Left hindlimb (tissue), 1 donor: Measurements from ENCODE around the gene GALNT4.

ENCODE experiments used
- DNase-seq: peaks from one replicate; pipeline ENCODE4 v3.0.0-alpha.2; 2018

Gene GALNT4

DNA sequence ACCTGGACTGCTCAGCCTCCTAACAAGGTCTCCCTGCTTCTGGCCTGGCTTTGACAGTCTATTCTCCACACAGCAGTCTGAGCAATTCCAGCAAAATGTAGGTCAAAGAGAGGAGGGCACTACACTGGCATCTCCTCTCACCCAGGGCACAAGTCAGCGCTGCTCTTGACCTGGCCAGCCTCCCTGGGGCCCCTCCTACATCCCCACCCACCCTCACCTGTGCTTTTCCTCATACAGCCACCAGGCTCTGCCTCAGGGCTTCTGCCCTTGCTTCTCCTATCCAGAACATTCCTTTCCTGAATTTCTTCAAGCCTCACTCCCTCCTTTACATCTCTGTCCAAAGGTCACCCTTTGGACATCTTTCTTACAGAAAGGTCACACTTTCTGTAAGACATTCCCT lies 33.7 kb downstream of the GALNT4 start:
- no peak for DNase-seq

DNA sequence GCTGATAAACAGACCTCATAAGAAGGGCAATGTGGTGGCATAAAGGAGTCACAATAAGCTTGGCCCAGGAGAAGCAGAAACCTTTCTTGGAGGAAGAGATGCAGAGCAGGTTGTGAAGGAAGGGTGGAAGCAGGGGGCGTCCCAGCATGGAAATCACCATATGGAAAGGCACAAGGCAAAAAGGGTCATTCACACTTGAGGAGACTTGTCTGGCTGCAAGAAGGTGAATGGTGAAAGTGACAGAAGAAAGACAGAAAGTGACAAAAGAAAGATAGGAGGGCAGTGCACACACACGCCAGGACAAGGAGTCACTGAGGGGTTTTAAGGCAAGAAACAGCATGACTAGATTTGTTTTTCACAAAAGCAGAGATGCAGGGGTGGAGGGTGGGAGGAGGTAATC lies 38.3 kb downstream of the GALNT4 start:
- DNase-seq, result no peak

DNA sequence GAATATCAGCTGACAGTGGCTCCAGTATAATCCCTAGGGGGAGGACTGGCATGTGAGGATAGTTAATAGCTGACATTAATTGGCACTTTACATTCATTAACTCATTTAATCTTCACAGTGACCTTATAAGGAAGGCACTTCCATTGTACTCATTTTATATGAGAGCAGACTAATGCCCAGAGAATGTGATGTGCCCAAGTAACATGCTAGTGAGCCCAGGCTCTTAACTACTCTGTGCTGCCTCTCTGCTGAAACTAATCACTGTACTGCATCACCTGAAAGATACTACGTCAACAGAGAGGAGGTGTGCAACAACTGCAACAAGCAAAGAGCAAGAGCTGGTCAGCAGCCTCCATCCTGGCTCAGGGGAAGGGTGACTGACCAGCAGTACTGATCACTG lies 40.1 kb downstream of the GALNT4 start:
- no peak for DNase-seq

DNA sequence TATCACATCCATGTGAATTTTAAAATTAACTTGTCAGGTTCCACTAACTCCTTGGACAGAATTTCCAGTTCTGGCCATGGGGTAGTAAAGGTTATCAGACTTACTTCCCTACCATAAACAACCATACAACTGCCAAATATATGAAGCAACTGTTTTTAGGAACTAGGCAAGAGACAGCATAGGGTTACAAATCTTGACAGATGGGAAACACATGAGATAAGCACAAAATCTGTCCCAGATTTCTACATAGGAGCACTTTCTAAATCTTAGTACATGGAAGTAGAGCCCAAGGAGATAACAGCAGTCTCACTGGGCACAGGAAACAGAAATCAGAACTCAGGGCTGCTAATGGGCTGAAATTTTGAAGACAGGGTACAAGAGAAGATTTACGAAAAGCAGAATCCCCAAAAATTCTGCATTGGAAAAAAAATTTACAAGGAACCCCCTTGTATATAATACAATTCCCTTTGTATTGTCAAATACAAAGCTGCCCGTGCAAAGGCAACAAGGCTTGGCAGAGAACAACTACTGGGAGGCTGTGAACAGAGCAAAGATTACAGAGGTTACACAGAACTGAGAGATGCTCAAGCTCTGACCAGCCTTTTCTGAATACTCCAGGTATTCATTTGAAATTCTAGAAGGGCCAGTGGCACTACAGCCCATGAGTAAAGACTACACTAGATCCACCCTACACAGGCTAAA lies 43.2 kb downstream of the GALNT4 start:
- DNase-seq, result no peak

DNA sequence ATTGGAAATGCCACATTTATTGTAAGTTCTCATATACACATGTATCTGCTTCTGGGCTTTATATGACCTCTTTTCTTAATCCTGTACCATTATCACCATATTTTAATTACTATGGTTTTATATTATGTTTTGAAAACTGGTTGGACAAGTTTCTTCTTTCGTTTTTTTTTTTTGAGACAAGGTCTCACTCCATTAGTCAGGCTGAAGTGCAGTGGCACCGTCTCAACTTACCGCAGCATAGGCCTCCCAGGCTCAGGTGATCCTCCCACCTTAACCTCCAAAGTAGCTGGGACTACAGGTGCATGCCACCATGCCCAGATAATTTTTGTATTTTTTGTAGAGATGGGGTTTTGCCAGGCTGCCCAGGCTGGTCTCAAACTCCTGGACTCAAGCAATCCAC lies 44.6 kb downstream of the GALNT4 start:
- no peak for DNase-seq

DNA sequence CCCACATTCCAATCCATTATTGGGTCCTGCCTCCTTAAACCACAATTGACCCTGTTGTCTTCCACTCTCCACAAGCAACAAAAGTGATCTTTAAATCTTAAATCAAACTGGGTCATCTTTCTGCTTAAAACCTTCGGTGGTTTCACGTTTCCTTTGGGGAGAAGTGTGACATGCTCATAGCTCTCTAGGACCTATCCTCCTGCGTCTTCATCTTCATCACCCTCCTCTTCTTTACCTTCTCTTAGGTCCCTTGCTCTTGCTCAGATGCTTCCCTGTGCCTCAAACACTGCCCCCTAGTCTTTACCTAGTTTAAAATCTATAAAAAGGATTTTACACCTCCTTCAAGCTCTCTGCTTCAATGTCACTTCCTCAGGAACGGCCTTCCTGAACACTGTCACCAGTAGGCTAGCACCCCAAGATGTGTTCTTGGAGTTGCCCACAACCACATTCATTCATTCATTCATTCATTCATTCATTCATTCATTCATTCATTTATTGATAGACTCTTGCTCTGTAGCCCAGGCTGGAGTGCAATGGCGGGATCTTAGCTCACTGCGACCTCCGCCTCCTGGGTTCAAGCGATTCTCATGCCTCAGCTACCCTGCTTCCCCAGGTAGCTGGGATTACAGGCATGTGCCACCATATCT lies 46.8 kb downstream of the GALNT4 start:
- DNase-seq, result no peak

DNA sequence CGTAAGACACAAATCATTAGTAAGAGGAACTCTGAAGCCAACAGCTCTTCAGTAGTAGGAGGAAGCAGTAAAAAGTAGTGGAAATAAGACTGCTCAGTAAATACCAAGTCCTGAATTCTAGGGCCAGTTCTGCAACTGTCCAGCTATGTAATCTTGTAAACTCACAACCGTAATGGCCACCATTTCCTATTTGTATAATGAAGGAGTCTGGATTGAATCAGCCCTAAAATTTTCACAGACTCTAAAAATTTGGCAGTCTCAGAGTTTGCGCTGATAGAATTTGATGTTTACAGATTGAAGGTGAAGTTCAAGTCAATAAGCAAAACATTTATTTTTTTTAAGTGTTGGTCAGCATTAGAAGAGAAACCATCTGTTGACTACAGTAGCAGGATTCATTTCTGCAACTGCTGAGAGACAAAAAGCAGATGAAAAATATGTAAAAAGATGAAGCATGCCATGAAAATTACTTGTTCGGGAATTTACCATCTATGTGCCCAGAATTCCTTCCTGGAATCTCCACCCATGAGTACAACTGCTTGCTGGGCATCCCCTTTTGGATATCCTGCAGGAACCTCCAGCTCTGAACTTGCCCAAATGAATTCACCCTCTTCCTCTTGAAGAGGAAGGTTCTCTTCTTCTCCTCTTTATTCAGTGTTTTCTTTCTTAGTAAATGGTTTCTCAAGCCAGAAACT lies 47.5 kb downstream of the GALNT4 start:
- DNase-seq, result no peak

DNA sequence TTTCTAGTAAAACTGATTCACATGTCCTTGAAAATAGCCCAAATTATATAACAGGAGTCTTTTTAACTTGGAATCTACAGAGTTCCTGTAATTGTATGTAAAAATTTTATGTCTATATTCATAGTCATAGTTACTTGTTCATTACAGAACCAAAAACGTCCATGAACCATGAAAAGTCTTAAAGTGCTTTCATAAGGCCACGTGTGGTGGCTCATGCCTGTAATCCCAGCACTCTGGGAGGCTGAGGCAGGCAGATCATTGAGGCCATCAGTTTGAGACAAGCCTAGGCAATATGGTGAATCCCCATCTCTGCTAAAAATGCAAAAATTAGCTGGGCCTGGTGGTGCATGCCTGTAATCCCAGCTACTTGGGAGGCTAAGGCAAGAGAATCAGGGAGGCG lies 48.4 kb downstream of the GALNT4 start:
- no peak for DNase-seq

DNA sequence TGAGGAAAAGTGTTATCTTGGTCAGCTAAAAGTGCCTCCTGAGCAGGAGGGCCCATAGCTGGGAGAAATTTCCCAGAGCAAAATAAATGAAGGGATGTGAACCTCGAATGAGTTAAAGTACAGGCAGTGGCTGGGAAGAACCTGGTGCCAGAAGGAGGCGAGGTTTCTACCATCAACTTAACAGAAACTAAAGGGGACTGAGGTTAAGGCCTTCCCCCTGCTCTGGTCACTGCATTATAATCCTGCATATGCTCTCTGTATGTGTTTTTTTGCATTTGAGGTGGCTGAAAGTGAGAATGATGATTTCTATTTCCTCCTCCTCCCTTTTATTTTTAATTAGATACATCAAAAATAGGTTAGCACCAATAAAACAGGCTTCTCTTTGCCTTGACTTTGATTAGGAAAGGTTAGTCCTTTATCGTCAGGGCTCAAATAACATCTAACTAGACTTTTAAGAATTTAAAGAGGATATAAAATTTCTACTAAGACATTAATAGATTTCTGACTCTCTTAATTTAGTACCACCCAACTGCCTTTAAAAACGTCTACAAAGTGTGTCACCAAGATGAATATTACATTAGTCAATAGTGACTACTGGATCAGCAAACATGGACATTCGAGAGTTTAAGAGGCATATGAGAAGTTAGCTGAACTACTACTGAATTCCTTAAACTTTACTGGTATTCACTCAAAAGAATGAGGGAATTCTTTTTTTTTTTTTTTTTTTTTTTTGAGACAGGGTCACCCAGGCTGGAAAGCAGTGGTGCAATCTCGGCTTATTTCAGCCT lies 49.2 kb downstream of the GALNT4 start:
- DNase-seq, result no peak

DNA sequence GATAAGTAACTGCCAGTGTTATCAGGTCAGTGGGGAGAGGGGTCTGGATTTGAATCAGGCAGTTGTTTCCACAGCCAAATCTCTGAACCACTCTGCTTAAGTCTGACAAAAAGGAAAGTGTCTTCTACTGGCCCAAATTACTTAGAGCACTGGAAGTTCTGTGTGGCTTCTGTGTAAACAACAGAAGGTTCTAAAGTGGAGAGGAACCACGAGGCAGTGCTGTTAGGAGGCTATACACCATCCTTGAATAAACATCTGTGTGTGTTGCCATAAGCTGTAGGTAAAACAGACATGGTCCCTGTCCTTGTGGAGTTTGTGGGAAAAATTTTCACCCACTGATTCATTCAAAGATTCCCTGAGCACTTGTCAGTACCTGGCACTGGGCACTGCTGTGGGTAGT lies 50.0 kb downstream of the GALNT4 start:
- DNase-seq, result no peak
